Measurements from ENCODE around the gene CLIP4.

DNA sequence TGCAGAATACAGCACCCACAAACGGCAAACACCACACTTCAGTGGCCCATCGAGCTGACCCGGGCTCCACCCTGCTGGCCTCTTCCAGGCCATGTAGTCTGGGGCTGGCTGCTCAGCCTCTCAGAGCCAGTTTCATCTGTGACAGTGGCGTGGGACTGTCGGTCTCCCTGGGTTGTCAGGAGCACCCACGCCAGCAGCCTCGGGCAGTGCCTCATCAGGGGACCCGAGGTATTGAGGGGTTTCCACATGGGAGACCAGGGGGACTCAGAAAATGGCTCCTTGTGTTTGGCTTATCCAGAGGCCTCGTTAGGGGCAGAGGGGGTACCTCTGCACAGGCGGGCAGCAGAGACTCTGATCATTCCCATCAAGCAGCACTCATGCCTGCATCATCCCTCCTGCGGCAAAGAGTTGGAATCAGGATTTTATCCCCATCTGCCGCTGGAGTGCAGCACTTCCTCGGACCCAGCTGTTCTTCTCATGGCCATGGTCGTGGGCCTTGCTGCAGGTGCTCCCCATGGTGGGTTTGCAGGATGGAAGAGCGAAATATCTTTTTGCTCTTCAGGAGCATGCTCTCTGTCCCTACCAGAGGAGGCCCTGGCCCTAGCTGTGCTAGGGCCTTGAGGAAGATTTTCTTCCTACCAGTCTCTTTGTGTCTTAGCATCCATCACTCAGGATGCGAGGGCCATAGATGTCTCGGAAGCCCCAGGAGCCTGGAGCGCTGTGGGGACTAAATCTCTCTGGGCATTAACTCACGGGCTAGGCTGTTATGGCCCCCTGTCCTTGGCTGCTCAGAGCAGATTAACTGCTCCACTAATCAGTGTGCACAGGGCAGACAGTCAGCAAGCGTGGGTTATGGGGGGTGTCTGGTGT is 100.8 kb downstream of the CLIP4 start:
- no peak for TF ChIP-seq MXI1 (IDR thresholded peaks at IDR 0.05; ENCODE audit: borderline replicate concordance, low read depth, low read length)
- no peak for TF ChIP-seq BHLHE40 (IDR thresholded peaks at IDR 0.05; ENCODE audit: low read depth, low read length)
- TF ChIP-seq CTCF (conservative IDR thresholded peaks at IDR 0.05; ENCODE audit: low read depth, low read length), result no peak
- TF ChIP-seq POLR2A (IDR thresholded peaks at IDR 0.05; ENCODE audit: low read depth, low read length), result no peak
- TF ChIP-seq RFX5 (IDR thresholded peaks at IDR 0.05; ENCODE audit: low read depth, low read length), result no peak
- no peak for TF ChIP-seq FOS (IDR thresholded peaks at IDR 0.05; ENCODE audit: low read depth, low read length)
- TF ChIP-seq, protein P1, sequence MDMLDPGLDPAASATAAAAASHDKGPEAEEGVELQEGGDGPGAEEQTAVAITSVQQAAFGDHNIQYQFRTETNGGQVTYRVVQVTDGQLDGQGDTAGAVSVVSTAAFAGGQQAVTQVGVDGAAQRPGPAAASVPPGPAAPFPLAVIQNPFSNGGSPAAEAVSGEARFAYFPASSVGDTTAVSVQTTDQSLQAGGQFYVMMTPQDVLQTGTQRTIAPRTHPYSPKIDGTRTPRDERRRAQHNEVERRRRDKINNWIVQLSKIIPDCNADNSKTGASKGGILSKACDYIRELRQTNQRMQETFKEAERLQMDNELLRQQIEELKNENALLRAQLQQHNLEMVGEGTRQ (IDR thresholded peaks at IDR 0.05; ENCODE audit: low read depth, low read length), result no peak
- no peak for TF ChIP-seq MAFK (IDR thresholded peaks at IDR 0.05; ENCODE audit: low read depth, low read length)
- TF ChIP-seq, protein P2, sequence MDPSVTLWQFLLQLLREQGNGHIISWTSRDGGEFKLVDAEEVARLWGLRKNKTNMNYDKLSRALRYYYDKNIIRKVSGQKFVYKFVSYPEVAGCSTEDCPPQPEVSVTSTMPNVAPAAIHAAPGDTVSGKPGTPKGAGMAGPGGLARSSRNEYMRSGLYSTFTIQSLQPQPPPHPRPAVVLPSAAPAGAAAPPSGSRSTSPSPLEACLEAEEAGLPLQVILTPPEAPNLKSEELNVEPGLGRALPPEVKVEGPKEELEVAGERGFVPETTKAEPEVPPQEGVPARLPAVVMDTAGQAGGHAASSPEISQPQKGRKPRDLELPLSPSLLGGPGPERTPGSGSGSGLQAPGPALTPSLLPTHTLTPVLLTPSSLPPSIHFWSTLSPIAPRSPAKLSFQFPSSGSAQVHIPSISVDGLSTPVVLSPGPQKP (IDR thresholded peaks at IDR 0.05; ENCODE audit: borderline replicate concordance, low read depth, low read length), result no peak
